Astrocyte (in vitro differentiated cells and primary cell): Measurements from ENCODE around the gene C2CD5. TPM values are rescaled to one million over a fixed set of nuclear protein-coding genes. Genes with fewer than 3 reads are reported as not detected.

ENCODE experiments used
- DNase-seq: peaks from one replicate; pipeline ENCODE4 v3.0.0-alpha.2; 2010; ENCODE audit warnings: low read depth
- FAIRE-seq: peaks from 2 replicates; lab custom pipeline; 2011; peaks lifted over from hg19 to GRCh38; lab: Jason Lieb, UNC
- H2AFZ ChIP-seq: 2 replicates; pipeline ENCODE4 v1.6.0; 2012; ENCODE audit warnings: low read depth, low read length, inconsistent platforms
- H3K27ac ChIP-seq: 2 replicates; pipeline ENCODE4 v1.5.1; 2011; ENCODE audit warnings: low read depth, low read length, inconsistent platforms
- H3K27me3 ChIP-seq: 2 replicates; pipeline ENCODE4 v1.6.0; 2011; ENCODE audit warnings: low read length, inconsistent platforms; ENCODE audit not compliant: insufficient read depth
- H3K36me3 ChIP-seq: 2 replicates; pipeline ENCODE4 v1.5.1; 2011; ENCODE audit warnings: low read length, inconsistent platforms; ENCODE audit not compliant: insufficient read depth
- H3K4me1 ChIP-seq: 2 replicates; pipeline ENCODE4 v1.5.1; 2011; ENCODE audit warnings: low read length, inconsistent platforms; ENCODE audit not compliant: insufficient read depth
- H3K4me2 ChIP-seq: 2 replicates; pipeline ENCODE4 v1.6.0; 2012; ENCODE audit warnings: low read length, inconsistent platforms
- H3K4me3 ChIP-seq: 2 replicates; pipeline ENCODE4 v1.5.1; 2011; ENCODE audit warnings: low read depth, mild to moderate bottlenecking, low read length, inconsistent platforms; ENCODE audit not compliant: insufficient read depth
- H3K79me2 ChIP-seq: 2 replicates; pipeline ENCODE4 v1.6.0; 2012; ENCODE audit warnings: mild to moderate bottlenecking, low read length, inconsistent platforms; ENCODE audit not compliant: insufficient read depth
- H3K9ac ChIP-seq: 2 replicates; pipeline ENCODE4 v1.6.0; 2012; ENCODE audit warnings: mild to moderate bottlenecking, low read length, inconsistent platforms
- H3K9me3 ChIP-seq: 2 replicates; pipeline ENCODE4 v1.5.1; 2012; ENCODE audit warnings: low read depth, mild to moderate bottlenecking, low read length, inconsistent platforms; ENCODE audit not compliant: insufficient read depth
- H4K20me1 ChIP-seq: 2 replicates; pipeline ENCODE4 v1.6.0; 2012; ENCODE audit warnings: low read length, inconsistent platforms; ENCODE audit not compliant: insufficient read depth
- H3K27ac Mint-ChIP-seq: one replicate; pipeline ENCODE4 v1.8.0; 2021; ENCODE audit warnings: mild to moderate bottlenecking, mixed read lengths; ENCODE audit not compliant: unreplicated experiment
- H3K27me3 Mint-ChIP-seq: one replicate; pipeline ENCODE4 v1.8.0; 2021; ENCODE audit warnings: low read depth, mixed read lengths; ENCODE audit not compliant: unreplicated experiment
- H3K36me3 Mint-ChIP-seq: one replicate; pipeline ENCODE4 v1.8.0; 2021; ENCODE audit warnings: low read depth, mixed read lengths; ENCODE audit not compliant: unreplicated experiment
- H3K4me1 Mint-ChIP-seq: one replicate; pipeline ENCODE4 v1.8.0; 2021; ENCODE audit warnings: low read depth, mixed read lengths; ENCODE audit not compliant: unreplicated experiment
- H3K4me3 Mint-ChIP-seq: one replicate; pipeline ENCODE4 v1.8.0; 2021; ENCODE audit warnings: mild to moderate bottlenecking, moderate library complexity, mixed read lengths; ENCODE audit not compliant: unreplicated experiment
- H3K9me3 Mint-ChIP-seq: one replicate; pipeline ENCODE4 v1.8.0; 2021; ENCODE audit warnings: mild to moderate bottlenecking, mixed read lengths; ENCODE audit not compliant: unreplicated experiment
- CTCF ChIP-seq: IDR thresholded peaks from 2 replicates; pipeline ENCODE4 v1.5.1; 2011; ENCODE audit warnings: low read depth, mild to moderate bottlenecking, inconsistent platforms, low read length, moderate library complexity; ENCODE audit not compliant: insufficient read depth
- EZH2 ChIP-seq: IDR thresholded peaks from 2 replicates; pipeline ENCODE4 v1.6.1; 2012; ENCODE audit warnings: mild to moderate bottlenecking, low read length, inconsistent platforms; ENCODE audit not compliant: insufficient read depth
- total RNA-seq: library from RNA; stranded (reverse); gene quantifications from 2 replicates; pipeline ENCODE4 v1.2.1, GENCODE V29; 2021

Gene C2CD5
- total RNA-seq, 1 donor from 2014 or later: 14.7 TPM

DNA sequence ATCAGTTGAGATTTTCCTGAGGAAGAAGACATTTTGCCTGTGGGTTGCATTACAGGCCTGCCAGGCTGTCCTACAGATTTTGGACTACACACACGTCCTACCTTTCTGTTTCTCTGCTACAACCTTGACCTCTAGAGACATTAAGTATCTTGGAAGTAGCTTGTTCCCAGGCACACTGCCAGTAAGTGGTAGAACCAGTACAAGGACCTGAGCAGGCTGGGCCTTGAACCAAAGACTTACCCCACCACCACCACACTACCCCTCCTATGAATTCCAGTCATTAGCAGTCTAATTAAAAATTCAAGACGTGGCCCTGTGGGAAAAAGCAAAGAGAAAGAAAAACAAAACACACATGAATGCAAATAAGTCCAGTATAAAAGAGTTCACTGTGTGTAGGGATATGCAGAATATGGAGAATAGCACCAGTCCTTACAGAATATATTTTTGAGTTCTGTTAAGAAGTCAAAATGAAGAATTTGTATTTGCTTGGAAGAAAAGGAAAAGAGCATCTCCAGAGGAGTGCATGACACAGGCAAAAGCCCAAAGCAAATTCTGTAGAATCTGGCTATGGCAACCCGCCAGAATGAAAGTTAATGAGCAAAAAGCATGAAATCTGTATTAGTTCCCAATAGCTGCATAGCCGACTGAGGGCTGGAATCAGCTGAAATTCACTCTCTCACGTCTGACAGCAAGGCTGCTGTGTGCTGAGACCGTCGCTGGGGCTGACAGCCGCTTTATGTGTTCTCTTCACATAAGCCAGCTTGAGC is 135.5 kb downstream of the C2CD5 start:
- Histone ChIP-seq H3K9ac (no peak overlapping the region), H3K4me2 (peak overlapping the region; percentile 18), H2AFZ (no peak overlapping the region), H3K4me1 (no peaks in the 10 kb centered on the region), H4K20me1 (no peaks in the 10 kb centered on the region), H3K79me2 (no peaks in the 10 kb centered on the region), H3K36me3 (no peaks in the 10 kb centered on the region), H3K27ac (no peak overlapping the region), H3K27me3 (no peaks in the 10 kb centered on the region), H3K4me3 (no peak overlapping the region), H3K9me3 (no peaks in the 10 kb centered on the region)
- DNase-seq: no peak
- Mint-ChIP-seq H3K27me3 (no peaks in the 10 kb centered on the region), H3K4me3 (no peak overlapping the region), H3K9me3 (peaks cover 2% of the 10 kb centered on the region), H3K27ac (no peak overlapping the region), H3K36me3 (no peaks in the 10 kb centered on the region), H3K4me1 (no peaks in the 10 kb centered on the region)
- TF ChIP-seq CTCF: no peak
- no peak for TF ChIP-seq EZH2
- no peak for FAIRE-seq

GRCh38 chr12:22407397-22407796 is 136.9 kb downstream of the C2CD5 start:
- Histone ChIP-seq H2AFZ (no peak overlapping the region), H3K27ac (no peak overlapping the region), H3K36me3 (no peaks in the 10 kb centered on the region), H3K27me3 (no peaks in the 10 kb centered on the region), H3K9me3 (no peaks in the 10 kb centered on the region), H3K4me3 (no peak overlapping the region), H3K9ac (no peak overlapping the region), H3K4me2 (no peak overlapping the region), H3K4me1 (no peaks in the 10 kb centered on the region), H3K79me2 (no peaks in the 10 kb centered on the region), H4K20me1 (no peaks in the 10 kb centered on the region)
- FAIRE-seq (no peak), DNase-seq (no peak)
- no peak overlapping the region for H3K4me3 Mint-ChIP-seq
- H3K27ac Mint-ChIP-seq: no peak overlapping the region
- no peaks in the 10 kb centered on the region for H3K4me1 Mint-ChIP-seq
- TF ChIP-seq EZH2 (no peak), CTCF (no peak)
- H3K9me3 Mint-ChIP-seq: peaks cover 2% of the 10 kb centered on the region
- H3K27me3 Mint-ChIP-seq: no peaks in the 10 kb centered on the region
- no peaks in the 10 kb centered on the region for H3K36me3 Mint-ChIP-seq

GRCh38 chr12:22406627-22407026 is 137.7 kb downstream of the C2CD5 start:
- Histone ChIP-seq H3K9ac (no peak overlapping the region), H2AFZ (no peak overlapping the region), H3K27me3 (no peaks in the 10 kb centered on the region), H4K20me1 (no peaks in the 10 kb centered on the region), H3K27ac (no peak overlapping the region), H3K9me3 (no peaks in the 10 kb centered on the region), H3K4me3 (no peak overlapping the region), H3K36me3 (no peaks in the 10 kb centered on the region), H3K79me2 (no peaks in the 10 kb centered on the region), H3K4me2 (no peak overlapping the region), H3K4me1 (no peaks in the 10 kb centered on the region)
- H3K4me1 Mint-ChIP-seq: no peaks in the 10 kb centered on the region
- H3K27me3 Mint-ChIP-seq: no peaks in the 10 kb centered on the region
- DNase-seq (no peak), FAIRE-seq (no peak)
- H3K4me3 Mint-ChIP-seq: no peak overlapping the region
- H3K9me3 Mint-ChIP-seq: peaks cover 2% of the 10 kb centered on the region
- TF ChIP-seq CTCF (no peak), EZH2 (no peak)
- H3K27ac Mint-ChIP-seq: no peak overlapping the region
- H3K36me3 Mint-ChIP-seq: no peaks in the 10 kb centered on the region
